Measurements from ENCODE around the gene IMMP2L. TPM values are rescaled to one million over a fixed set of nuclear protein-coding genes. Genes with fewer than 3 reads are reported as not detected.

The IMMP2L gene
- polyA plus RNA-seq, 2 of the 4 experiments (the other 2 are of a cell fraction): 16.1 to 23.8 TPM

GRCh38 chr7:111368381-111369065 is 193.8 kb downstream of the IMMP2L start:
- ChIA-PET CTCF (no interaction called here), POLR2A (no interaction called here)
- DNase-seq (ENCODE audit: low read depth in 1 of 2, low spot score in 1 of 2) (no peak), ATAC-seq (no peak), FAIRE-seq (no peak)
- no peak overlapping the region for H3K27ac ChIP-seq
- H3K9me3 ChIP-seq: no peaks in the 10 kb centered on the region
- H3K4me3 ChIP-seq: no peak overlapping the region
- no peak overlapping the region for H3K4me2 ChIP-seq
- no peak for TF ChIP-seq REST (IDR thresholded peaks at IDR 0.05)
- TF ChIP-seq NPAS2 (CRISPR knock-in tag; IDR thresholded peaks at IDR 0.05; ENCODE audit: borderline replicate concordance): no peak
- peaks cover 19% of the 10 kb centered on the region for H3K4me1 ChIP-seq
- WGBS (ENCODE audit: missing lambda C conversion rate): 89% methylated on average over 3 of the region's 3 CpGs

GRCh38 chr7:111364413-111364812 is 197.9 kb downstream of the IMMP2L start:
- ATAC-seq: peak in 1 of 2 experiments; percentile 78; a peak in 3 of 6 replicates
- ChIA-PET POLR2A (interaction anchor here (0.6 kb wide), 1 partner anchor 65 kb away, joined by 3 read pairs; no protein-coding TSS in a partner anchor), CTCF (interaction anchor here (2.1 kb wide), 1 partner anchor 18 kb away, joined by 4 read pairs; no protein-coding TSS in a partner anchor)
- peak in 1 of 2 experiments; percentile 47 for DNase-seq (ENCODE audit: low read depth in 1 of 2, low spot score in 1 of 2)
- 20% methylated on average over 6 of the region's 6 CpGs for WGBS (ENCODE audit: missing lambda C conversion rate)
- Histone ChIP-seq H3K4me1 (peaks cover 27% of the 10 kb centered on the region), H3K4me2 (peak overlapping the region; percentile 39), H3K4me3 (no peak overlapping the region), H3K9me3 (no peaks in the 10 kb centered on the region), H3K27ac (peak overlapping the region in 1 of 2 experiments; percentile 74; a peak in 3 of 6 replicates)
- no peak for FAIRE-seq
- TF ChIP-seq CBX8 (IDR thresholded peaks at IDR 0.05) (no peak), JUNB (IDR thresholded peaks at IDR 0.05) (peak; percentile 29; the same call in 1 of the 2 replicates), CEBPB (IDR thresholded peaks at IDR 0.05) (peak; percentile 69 to 85), EP300 (IDR thresholded peaks at IDR 0.05) (peak; percentile 2 to 30; a peak in 1 of 5 replicates), PBX3 (IDR thresholded peaks at IDR 0.05) (no peak), HOXB5 (CRISPR knock-in tag; IDR thresholded peaks at IDR 0.05) (no peak), KDM1A (IDR thresholded peaks at IDR 0.05; ENCODE audit: low read depth) (no peak), ZC3H11A (IDR thresholded peaks at IDR 0.05) (no peak), ESRRA (IDR thresholded peaks at IDR 0.05; ENCODE audit: borderline replicate concordance, low read length) (no peak), HOXB13 (CRISPR knock-in tag; IDR thresholded peaks at IDR 0.05; ENCODE audit: low read depth) (no peak), FOSL2 (IDR thresholded peaks at IDR 0.05) (0 out of 2 replicates have a peak, but pooled peaks have one; percentile 28), FOSL2 (CRISPR knock-in tag; IDR thresholded peaks at IDR 0.05) (peak; percentile 59)

GRCh38 chr7:111363099-111363498 is 199.2 kb downstream of the IMMP2L start:
- POLR2A ChIA-PET: no interaction called here
- Histone ChIP-seq H3K9me3 (no peaks in the 10 kb centered on the region), H3K27ac (peak overlapping the region in 1 of 2 experiments; percentile 65; a peak in 3 of 6 replicates), H3K4me1 (peaks cover 32% of the 10 kb centered on the region), H3K4me2 (peak overlapping the region; percentile 31), H3K4me3 (no peak overlapping the region)
- no peak for ATAC-seq
- 52% methylated on average over 1 of the region's 1 CpG for WGBS (ENCODE audit: missing lambda C conversion rate)
- CTCF ChIA-PET: interaction anchor here (2.1 kb wide), 1 partner anchor 16 kb away, joined by 4 read pairs; no protein-coding TSS in a partner anchor
- FAIRE-seq: no peak
- TF ChIP-seq NR3C1 (IDR thresholded peaks at IDR 0.05) (no peak), TP53 (CRISPR knock-in tag; IDR thresholded peaks at IDR 0.05) (no peak)
- no peak for DNase-seq (ENCODE audit: low read depth in 1 of 2, low spot score in 1 of 2)

Measured in A549 (cell line).